Umbilical cord (tissue), 2 donors: ENCODE data around the gene KCNK3. TPM values are rescaled to one million over a fixed set of nuclear protein-coding genes. Genes with fewer than 3 reads are reported as not detected.
"Not testable (repeated sequence)": the region's sequence is repeated elsewhere in the genome, so short reads cannot be mapped to it uniquely, and the experiment has no call there.

ENCODE experiments used
- DNase-seq: peaks from one replicate; pipeline ENCODE4 v3.0.0-alpha.2; 2015; ENCODE audit warnings: low spot score
- total RNA-seq: library from RNA; depleted of rRNA; stranded (reverse); fragments of >200 nt; gene quantifications from one replicate; pipeline ENCODE4 v1.2.3, GENCODE V29; 2014; ENCODE audit warnings: low replicate concordance; ENCODE audit not compliant: insufficient read depth

The KCNK3 gene
- total RNA-seq, 1 donor from 2014 or later, result 11.8 TPM

DNA sequence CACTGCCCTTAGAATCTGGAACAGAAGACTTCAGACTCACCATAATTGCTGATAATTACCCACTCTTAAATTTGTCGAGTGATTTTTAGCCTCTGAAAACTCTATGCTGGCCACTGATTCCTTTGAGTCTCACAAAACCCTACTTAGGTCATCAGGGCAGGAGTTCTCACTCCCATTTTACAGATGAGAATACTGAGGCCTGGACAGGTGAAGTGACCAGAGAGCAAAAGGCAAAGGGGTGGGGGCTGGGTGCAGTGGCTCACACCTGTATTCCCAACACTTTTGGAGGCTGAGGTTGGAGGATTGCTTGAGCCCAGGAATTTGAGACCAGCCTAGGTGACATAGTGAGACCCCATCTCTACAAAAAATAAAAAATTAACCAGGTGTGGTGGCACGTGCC is 36.8 kb downstream of the KCNK3 start:
- no peak for DNase-seq

DNA sequence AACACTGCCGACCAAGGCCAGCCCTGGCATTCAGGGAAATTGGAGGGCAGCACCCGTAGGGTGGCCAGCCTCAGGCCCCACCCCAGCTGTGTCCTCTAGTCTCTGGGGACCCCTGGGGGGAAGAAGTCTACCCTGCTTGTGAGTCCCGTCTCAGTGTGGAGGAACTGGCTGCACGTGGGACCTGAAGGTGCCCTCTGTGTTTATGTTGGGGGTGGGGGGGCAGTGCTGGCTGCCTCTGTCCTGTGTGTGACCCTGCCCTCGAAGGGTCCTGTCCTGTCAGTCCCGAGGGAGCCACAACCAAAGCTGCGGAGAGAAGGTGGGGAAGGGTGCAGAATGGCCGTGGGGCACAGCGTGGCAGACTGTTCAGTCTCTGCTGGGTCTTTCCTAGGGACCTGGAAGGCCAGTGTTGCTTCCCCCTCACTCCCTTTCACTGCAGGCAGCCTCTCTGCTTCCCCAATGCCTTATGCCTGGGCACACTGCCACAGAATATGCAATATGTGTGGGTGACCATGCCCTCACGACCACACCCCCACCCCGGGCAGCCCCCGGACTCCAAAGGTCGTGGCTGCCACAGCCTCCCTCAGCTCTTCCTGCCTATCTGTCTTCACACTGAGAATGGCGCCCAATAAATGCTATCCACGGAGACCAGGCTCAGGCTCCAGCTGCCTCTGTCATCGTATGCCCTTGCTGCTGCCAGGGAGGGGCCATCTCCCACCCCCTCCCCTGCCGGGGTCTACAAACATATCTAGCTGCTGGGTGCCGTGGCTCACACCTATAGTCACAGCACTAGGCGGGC is 38.2 kb downstream of the KCNK3 start:
- no peak for DNase-seq

DNA sequence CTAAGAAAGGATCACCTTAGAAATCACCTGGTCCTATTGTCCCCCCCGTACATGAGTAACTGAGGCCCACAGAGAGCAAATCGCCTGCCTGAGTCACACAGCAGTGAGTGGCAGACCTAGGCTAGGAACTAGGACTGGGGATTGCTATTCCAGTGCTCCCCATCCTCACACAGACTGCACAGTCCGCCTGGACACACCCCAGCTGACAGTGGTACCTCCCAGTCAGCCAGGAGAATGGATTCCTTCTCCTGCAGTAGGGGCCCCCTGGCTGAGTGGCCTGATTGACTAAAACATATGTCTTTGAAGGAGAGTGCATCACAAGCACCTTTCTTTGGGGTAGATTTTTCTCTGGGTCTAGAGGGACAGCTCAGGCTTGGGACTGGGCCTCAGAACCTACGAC is 39.2 kb downstream of the KCNK3 start:
- DNase-seq, result no peak

DNA sequence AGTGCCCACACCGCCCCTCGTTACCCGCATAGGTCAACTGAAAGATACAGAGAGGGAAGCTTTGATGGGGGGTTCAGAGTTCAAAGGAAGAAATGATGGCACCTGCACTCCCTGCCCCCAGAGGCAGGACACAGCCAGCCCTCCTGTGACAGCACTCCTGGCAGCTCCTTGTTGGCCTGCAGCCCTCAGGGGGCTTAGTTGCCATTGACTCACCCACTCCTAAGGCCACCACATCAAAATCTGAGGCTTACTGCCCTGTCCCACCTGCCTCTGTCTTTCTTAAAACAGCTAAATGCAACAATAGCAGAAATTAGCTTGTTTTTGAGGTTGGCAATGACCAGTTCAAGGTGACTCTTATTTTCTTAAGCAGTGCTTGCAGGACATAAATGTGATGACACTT is 39.9 kb downstream of the KCNK3 start:
- no peak for DNase-seq

DNA sequence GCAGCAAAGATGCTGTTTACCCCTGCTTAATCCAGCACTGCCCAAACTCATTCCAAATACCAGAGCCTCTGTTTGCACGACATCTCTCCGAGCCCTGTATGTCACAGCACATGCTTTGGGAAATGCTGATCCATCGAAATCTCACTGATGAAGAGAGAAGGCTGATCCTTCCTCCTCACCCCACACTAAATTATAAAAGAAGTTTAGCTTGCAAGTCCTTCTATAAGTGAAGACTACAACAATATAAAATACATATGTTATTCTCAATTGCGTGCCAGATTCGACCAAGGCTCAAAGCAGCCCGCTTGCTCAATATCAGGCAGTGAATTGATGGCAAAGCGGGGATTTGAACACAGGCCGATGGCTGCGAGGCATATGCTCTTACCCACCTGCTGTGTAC is 40.9 kb downstream of the KCNK3 start:
- no peak for DNase-seq

DNA sequence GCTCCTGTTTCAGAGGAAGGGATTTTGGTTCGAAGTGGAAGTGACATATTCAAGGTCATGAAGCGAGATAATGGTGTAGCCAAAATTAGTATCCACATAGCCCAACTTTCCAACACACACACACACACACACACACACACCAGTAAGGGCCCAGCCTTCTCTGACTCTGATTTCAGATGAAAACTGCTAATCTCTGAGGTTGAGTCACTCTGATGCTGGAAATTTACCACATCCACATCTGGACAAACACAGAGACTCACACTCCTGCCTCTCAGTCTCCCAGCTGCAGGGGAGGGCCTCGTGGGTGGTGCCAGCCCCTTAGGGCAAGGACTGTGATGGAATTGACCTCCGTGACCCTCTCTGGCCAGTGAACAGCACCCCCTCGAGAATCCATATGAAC is 42.6 kb downstream of the KCNK3 start:
- DNase-seq, result peak; percentile 90

DNA sequence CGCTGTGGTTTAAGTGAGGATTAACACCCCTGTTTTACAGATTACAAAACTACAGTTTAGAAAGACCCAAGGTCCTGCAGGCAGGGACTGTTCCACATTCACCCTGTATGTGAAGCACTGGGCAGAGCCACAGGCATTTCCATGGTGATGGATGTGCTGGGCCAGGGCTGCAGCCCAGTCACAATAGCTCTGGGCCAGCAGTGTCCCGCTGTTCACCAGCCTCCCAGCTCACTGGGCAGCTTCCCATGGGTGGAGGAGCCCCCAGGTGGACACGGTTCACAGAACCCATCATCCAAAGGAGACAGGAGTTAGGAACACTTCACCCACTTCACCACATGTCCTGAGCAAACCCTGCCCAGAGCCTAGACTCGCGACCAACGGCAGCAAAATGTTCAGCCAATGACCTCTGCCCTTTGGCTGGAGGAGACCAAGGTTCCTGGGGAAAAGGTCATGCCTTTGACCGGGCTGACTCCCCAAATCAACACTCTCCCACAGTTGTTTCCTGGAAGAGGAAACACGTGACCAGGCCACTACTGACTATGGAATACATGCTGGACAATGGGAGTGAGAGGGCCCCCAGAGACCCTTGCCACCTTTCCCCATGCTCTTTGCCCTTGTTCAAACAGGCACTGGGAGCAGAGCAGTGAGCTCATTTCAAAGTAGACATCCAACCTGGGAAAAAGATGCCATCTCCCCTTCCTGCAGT is 43.5 kb downstream of the KCNK3 start:
- DNase-seq, result no peak

DNA sequence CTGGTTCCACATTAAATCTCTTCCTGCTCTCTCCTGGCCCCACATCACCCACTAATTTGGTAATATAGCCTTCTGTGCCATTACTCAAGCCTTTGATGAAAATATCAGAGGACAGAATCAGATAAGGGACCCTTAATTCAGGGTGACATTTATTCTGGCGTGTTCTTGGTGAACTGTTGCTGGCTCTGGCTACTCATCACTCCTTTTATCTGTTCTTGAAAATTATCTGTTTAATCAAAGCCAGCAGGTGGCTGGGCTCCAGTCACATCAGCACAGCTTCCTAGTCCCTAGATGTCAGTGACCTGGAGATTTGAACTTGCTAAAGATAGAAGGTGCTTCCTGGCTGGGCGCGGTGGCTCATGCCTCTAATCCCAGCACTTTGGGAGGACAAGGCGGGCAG is 44.7 kb downstream of the KCNK3 start:
- no peak for DNase-seq

DNA sequence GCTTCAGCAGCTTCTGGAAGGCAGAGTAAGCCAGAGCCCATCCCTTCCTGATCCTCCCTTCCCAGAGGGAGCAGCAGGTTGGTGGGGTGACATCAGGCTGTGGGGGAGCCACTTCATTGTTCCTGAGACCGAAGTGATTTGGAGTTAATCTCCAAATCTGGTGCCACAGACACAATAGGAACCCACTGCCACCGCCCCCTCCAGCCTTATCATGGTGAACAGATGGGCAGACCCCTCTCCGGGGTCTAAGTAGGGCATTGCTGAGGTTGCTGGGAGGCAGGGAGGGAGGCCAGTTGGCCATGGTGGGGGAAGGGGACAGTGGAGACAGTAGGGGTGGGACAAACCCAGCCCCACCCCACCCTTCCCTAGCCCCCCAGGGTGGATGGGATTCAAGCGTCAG is 46.0 kb downstream of the KCNK3 start:
- no peak for DNase-seq

DNA sequence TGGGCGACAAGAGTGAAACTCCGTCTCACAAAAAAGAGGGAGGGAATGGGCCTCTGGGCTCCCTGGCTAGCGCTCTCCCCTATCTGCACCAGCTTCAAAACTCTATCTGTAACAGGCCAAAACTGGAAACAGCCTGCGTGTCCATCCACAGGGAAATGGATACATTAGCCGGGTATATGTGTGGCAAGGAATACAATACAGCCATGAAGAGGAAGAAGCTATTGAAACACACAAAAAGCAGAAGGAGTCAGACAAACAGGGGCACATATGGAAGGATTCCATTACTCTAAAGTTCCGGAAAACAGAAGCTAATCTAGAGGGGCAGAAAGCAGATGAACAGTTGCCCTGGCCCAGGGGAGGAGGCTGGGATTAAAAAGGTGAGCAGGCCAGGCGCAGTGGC is 47.0 kb downstream of the KCNK3 start:
- DNase-seq, result no peak

DNA sequence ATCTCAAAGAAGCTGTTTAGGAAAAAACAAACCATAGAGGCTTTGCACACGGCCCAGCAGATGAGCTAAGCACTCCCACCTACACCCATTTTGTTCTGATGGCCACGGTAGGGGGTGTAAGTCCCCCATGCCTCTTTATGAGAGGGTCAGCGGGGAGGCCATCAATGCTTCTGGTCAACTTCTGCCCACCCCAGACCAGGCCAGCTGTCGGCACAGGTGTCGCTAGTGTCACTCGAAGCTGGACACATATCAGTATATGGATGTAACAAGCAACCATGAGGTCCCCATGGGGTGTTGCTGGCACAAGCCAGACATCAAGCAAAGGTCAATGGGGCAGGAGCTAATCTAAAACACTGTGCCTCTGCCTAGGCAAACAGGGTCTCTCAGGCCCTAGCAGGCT is 47.8 kb downstream of the KCNK3 start:
- no peak for DNase-seq

DNA sequence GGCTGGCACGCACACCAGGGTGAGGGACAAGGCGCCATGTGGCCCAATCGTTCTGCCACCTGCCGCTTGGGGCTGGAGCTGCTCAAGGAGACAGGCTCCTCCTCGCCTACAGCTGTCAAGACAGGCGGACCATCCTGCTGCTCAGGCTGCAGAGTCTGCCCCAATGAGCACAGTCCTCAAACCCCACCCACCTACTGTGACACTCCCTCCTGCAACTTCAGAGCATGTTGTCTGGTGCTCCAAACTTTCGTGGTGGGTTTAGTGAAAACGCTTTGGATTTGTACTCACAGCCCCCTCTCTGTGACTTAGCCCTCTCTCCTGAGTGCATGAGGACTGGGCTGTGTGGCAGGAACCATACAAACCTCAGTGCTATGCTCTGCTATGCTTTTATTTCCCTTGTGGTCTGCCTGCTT is 48.4 kb downstream of the KCNK3 start:
- peak; percentile 80 for DNase-seq

DNA sequence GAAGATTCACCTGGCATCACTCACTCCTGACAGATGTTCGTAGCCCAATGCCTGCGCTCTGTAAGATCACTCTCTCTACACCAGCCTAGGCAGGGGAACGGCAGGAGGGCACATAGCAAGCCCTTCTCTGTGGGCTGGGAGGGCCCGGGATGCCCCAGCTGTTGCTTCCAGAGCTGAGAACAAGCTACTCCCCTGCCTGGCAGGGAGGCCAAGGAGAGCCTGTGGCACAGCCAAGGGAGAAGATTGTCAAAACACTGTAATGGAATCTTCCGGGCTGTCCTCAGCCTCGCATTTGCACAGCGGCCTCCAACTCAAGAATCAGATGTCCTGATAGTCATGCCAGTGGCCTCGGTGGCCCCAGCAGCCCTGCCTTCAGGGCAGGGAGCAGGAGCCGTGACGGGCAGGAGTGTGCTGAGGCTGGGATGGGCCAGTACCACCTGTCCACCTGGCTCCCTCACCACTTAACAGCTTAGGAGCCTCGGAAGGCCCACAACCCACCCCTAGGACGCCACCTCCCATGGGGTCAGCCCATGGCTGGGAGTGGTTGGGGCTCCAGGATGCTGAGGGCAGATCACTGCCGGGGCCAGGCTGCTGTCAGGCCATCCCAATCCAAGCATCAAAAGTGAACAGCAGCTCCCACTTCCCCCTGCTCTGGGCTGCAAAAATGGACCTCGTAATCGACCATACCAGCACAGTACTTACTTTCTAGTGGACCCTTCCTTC is 49.7 kb downstream of the KCNK3 start:
- no peak for DNase-seq

DNA sequence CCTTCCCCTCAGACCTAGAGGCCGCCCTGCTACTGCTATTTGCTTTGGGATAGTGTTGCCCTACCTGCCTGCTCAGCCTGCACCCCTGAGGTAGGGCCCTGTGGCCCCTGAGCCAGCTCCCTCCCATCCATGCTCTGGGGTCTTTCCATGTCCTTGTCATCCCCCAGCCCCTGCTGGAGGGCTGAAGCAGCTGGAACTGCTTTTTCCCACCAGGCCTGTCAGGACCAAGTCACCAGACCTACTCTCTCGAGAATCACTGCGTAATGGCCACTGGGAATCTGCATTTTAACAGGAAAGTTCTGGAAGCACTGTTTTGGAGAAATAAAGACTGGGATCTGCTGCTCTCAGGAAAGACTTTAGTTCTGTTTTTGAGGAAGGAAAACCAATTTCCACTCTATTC is 51.3 kb downstream of the KCNK3 start:
- DNase-seq, result no peak

DNA sequence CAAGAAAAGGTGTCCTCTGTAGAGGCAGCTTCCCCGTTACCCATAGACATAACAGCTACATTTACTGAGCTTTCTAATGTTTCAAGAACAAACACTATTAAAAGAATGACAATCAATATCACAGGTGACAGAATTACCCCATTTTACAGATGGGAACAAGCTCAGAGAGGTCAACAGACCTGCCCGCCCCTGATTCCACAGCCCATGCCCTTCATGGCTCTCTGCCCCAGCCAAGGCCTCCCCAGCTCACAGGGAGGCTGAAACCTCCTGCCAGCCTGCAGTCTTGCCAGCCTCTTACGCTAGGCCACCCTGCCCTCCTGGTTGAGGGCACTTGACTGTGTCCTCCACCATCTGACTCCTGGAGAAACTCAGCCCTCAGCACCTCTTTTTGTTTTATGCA is 52.4 kb downstream of the KCNK3 start:
- no peak for DNase-seq

DNA sequence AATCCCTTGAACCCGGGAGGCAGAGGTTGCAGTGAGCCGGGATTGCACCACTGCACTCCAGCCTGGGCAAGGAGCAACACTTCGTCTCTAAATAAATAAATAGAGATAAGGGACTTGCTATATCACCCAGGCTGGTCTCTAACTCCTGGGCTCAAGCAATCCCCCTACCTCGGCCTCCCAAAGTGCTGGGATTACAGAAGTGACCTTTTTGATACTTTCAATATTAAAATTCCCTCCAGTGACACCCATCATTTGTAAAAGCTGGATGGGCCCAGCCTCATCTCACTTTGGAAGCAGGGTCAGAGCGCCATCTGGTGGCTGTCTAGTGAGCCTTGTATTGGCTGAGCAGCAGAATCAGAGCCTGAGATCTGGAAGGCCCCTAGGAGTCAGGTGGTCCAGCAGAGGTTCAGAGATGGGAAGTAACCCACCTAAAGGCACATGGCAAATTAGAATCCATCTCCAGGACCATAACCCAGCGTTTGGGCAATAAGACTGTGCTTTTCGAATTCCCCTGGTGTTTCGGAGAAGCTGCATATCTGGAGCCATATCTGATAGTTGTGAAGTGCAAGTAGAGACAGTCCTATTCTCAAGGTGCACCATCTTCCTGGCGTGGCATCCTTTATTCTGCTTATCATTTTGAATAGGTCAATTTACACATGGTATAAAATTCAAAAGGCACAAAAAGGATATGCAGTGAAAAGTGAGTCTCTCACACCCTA is 53.2 kb downstream of the KCNK3 start:
- peak; percentile 81 for DNase-seq

DNA sequence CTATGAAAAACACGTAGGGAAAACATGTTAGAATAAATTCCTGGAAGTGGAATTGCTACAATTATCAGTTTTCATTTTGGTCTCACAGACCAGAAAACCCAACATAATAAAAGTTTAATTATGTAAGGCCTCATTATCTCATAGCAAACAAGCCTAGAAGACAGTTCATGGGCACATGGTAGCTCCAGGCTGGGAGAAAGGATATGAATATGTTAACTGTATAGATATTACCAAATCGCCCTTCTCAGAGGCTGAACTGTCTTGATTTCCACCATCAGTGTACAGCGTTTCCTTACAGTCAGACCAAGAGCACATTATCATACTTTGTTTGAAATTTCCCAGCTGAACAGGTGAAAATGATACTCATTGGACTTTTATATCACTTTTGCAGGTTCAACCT is 54.4 kb downstream of the KCNK3 start:
- DNase-seq, result no peak

DNA sequence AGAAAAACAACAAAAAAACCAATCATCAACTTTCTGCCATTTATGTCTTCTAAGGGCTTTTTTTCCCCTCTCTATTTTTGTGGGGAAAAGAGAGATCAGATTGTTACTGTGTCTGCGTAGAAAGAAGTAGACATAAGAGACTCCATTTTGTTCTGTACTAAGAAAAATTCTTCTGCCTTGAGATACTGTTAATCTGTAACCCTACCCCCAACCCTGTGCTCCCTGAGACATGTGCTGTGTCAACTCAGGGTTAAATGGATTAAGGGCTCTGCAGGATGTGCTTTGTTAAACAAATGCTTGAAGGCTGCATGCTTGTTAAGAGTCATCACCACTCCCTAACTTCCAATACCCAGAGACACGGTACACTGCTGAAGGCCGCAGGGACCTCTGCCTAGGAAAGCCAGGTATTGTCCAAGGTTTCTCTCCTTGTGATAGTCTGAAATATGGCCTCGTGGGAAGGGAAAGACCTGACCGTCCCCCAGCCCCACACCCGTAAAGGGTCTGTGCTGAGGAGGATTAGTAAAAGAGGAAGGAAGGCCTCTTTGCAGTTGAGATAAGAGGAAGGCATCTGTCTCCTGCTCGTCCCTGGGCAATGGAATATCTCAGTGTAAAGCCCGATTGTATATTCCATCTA is 57.4 kb downstream of the KCNK3 start:
- peak; percentile 23 for DNase-seq

DNA sequence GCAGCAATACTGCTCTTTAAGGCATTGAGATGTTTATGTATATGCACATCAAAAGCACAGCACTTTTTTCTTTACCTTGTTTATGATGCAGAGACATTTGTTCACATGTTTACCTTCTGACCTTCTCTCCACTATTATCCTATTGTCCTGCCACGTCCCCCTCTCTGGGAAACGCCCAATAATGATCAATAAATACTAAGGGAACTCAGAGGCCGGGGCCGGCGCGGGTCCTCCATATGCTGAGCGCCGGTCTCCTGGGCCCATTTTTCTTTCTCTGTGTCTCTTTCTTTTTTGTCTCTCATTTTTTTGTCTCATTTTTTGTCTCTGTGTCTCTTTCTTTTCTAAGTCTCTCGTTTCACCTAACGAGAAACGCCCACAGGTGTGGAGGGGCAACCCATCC is 57.9 kb downstream of the KCNK3 start:
- not testable (repeated sequence) for DNase-seq

DNA sequence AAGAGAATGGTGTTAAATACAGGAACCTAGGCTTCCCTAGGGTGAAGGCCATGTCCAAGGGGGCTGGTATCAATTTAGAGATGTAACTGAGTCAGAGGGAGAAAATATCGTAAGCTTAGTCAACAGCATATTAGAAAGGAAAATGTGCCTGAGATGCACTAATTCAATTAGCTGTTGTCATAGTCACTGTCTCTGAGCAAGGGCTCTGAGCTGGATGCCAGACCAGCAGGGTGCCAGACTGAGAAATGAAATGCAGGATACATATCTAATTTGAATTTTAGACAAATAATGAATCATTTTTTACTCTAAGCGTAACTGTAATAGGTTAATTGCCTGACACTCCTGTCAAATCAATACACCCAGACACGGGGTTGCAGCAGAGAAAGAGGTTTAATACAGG is 60.1 kb downstream of the KCNK3 start:
- DNase-seq, result no peak

DNA sequence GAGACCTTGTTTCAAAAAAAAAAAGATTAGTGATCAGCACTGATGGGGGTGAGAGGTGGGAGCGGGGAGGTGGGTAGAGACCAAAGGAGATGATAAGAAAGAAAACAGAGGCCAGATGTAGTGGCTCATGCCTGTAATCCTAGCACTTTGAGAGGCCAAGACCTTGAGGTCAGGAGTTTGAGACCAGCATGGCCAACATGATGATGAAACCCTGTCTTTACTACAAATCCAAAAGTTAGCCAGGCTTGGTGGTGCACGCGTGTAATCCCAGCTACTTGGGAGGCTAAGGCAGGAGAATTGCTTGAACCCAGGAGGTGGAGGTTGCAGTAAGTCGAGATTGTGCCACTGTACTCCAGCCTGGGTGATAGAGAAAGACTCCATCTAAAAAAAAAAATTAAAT is 62.0 kb downstream of the KCNK3 start:
- DNase-seq, result no peak
